ENCODE measurements around the gene IRAK3.
A peak's percentile ranks its signal among the peaks of the same experiment; 100 is the strongest.
"Not testable (repeated sequence)": the region's sequence is repeated elsewhere in the genome, so short reads cannot be mapped to it uniquely, and the experiment has no call there.

The IRAK3 gene

GRCh38 chr12:66262737-66263136 is 73.7 kb downstream of the IRAK3 start:
- no peak for DNase-seq (ENCODE audit: low read depth)

- no peak for DNase-seq (ENCODE audit: low read depth)
Observed at GRCh38 chr12:66268562-66268961, 79.5 kb downstream of the IRAK3 start.

- DNase-seq (ENCODE audit: low read depth) = no peak
Observed at GRCh38 chr12:66269142-66269541, 80.1 kb downstream of the IRAK3 start.

GRCh38 chr12:66269757-66270383 is 80.9 kb downstream of the IRAK3 start:
- peak; percentile 35 for DNase-seq (ENCODE audit: low read depth)

GRCh38 chr12:66270613-66271012 is 81.6 kb downstream of the IRAK3 start:
- no peak for DNase-seq (ENCODE audit: low read depth)

GRCh38 chr12:66272650-66273049 is 83.6 kb downstream of the IRAK3 start:
- DNase-seq (ENCODE audit: low read depth) = no peak

GRCh38 chr12:66273147-66273546 is 84.1 kb downstream of the IRAK3 start:
- DNase-seq (ENCODE audit: low read depth) = no peak

GRCh38 chr12:66275040-66275439 is 86.0 kb downstream of the IRAK3 start:
- no peak for DNase-seq (ENCODE audit: low read depth)

GRCh38 chr12:66279123-66279712 is 90.2 kb downstream of the IRAK3 start:
- DNase-seq (ENCODE audit: low read depth) = no peak

GRCh38 chr12:66280561-66280960 is 91.5 kb downstream of the IRAK3 start:
- DNase-seq (ENCODE audit: low read depth) = no peak

GRCh38 chr12:66282244-66282643 is 93.2 kb downstream of the IRAK3 start:
- no peak for DNase-seq (ENCODE audit: low read depth)

GRCh38 chr12:66287275-66287674 is 98.3 kb downstream of the IRAK3 start:
- no peak for DNase-seq (ENCODE audit: low read depth)

GRCh38 chr12:66288121-66288520 is 99.1 kb downstream of the IRAK3 start:
- no peak for DNase-seq (ENCODE audit: low read depth)

GRCh38 chr12:66289485-66289884 is 100.5 kb downstream of the IRAK3 start:
- no peak for DNase-seq (ENCODE audit: low read depth)

- DNase-seq (ENCODE audit: low read depth) = no peak
Observed at GRCh38 chr12:66290716-66291200, 101.7 kb downstream of the IRAK3 start.

GRCh38 chr12:66296176-66296683 is 107.2 kb downstream of the IRAK3 start:
- no peak for DNase-seq (ENCODE audit: low read depth)

- no peak for DNase-seq (ENCODE audit: low read depth)
Observed at GRCh38 chr12:66297080-66297479, 108.1 kb downstream of the IRAK3 start.

GRCh38 chr12:66297923-66298322 is 108.9 kb downstream of the IRAK3 start:
- DNase-seq (ENCODE audit: low read depth) = no peak

GRCh38 chr12:66301944-66302826 is 113.2 kb downstream of the IRAK3 start, which contains the start of gene HELB:
HELB (plus strand) TSS chr12:66302493; CDS start chr12:66302604, 111 bp downstream.
- DNase-seq (ENCODE audit: low read depth) = peak; percentile 92

- no peak for DNase-seq (ENCODE audit: low read depth)
Observed at GRCh38 chr12:66302827-66303169, 113.8 kb downstream of the IRAK3 start.

GRCh38 chr12:66303316-66303804 is 114.3 kb downstream of the IRAK3 start:
- not testable (repeated sequence) for DNase-seq (ENCODE audit: low read depth)

Data from HS-27A (cell line).